Mesendoderm (in vitro differentiated cells): Measurements from ENCODE around the gene PGM5.

Experiments
- DNase-seq: peaks from one replicate; pipeline ENCODE4 v3.0.0; 2013
- H2AK5ac ChIP-seq: 2 replicates; pipeline ENCODE4 v1.6.1; 2013; ENCODE audit warnings: low read length, inconsistent platforms
- H2BK120ac ChIP-seq: 2 replicates; pipeline ENCODE4 v1.6.1; 2013; ENCODE audit warnings: low read depth, mild to moderate bottlenecking, low read length, moderate library complexity, mixed read lengths
- H2BK15ac ChIP-seq: replicated peaks from 2 replicates; pipeline ENCODE4 v1.6.1; 2013; ENCODE audit warnings: low read depth, mild to moderate bottlenecking, moderate library complexity
- H2BK5ac ChIP-seq: 2 replicates; pipeline ENCODE4 v1.6.1; 2013; ENCODE audit warnings: low read length, inconsistent platforms
- H3K18ac ChIP-seq: 2 replicates; pipeline ENCODE4 v1.6.1; 2013; ENCODE audit warnings: mild to moderate bottlenecking, low read length, mixed read lengths
- H3K23ac ChIP-seq: one replicate; pipeline ENCODE4 v1.6.1; 2013; ENCODE audit warnings: low read length
- H3K27ac ChIP-seq: 2 replicates; pipeline ENCODE4 v1.5.1; 2013; ENCODE audit warnings: low read depth, mild to moderate bottlenecking, inconsistent platforms, low read length, moderate library complexity
- H3K27me3 ChIP-seq: 2 replicates; pipeline ENCODE4 v1.6.1; 2013; ENCODE audit warnings: low read length, control low read depth, mild to moderate bottlenecking, inconsistent platforms; ENCODE audit not compliant: insufficient read depth, poor library complexity
- H3K36me3 ChIP-seq: 2 replicates; pipeline ENCODE4 v1.6.1; 2013; ENCODE audit warnings: low read length, inconsistent platforms; ENCODE audit not compliant: control insufficient read depth, insufficient read depth
- H3K4ac ChIP-seq: one replicate; pipeline ENCODE4 v1.6.1; 2013; ENCODE audit warnings: low read depth, mild to moderate bottlenecking, low read length, moderate library complexity
- H3K4me1 ChIP-seq: 2 replicates; pipeline ENCODE4 v1.6.1; 2013; ENCODE audit warnings: low read depth, low read length, inconsistent platforms; ENCODE audit not compliant: control insufficient read depth
- H3K4me2 ChIP-seq: 2 replicates; pipeline ENCODE4 v1.6.1; 2013; ENCODE audit warnings: low read length
- H3K4me3 ChIP-seq: 2 replicates; pipeline ENCODE4 v1.5.1; 2013; ENCODE audit warnings: mild to moderate bottlenecking, low read length
- H3K56ac ChIP-seq: one replicate; pipeline ENCODE4 v1.6.1; 2013; ENCODE audit warnings: low read length
- H3K79me1 ChIP-seq: 2 replicates; pipeline ENCODE4 v1.6.1; 2013; ENCODE audit warnings: low read length, inconsistent platforms
- H3K79me2 ChIP-seq: 2 replicates; pipeline ENCODE4 v1.6.1; 2013; ENCODE audit warnings: mild to moderate bottlenecking, low read length; ENCODE audit not compliant: control insufficient read depth, insufficient read depth
- H3K9ac ChIP-seq: 2 replicates; pipeline ENCODE4 v1.6.1; 2013; ENCODE audit warnings: low read length, inconsistent platforms
- H4K5ac ChIP-seq: one replicate; pipeline ENCODE4 v1.6.1; 2013; ENCODE audit warnings: low read length
- H4K8ac ChIP-seq: one replicate; pipeline ENCODE4 v1.6.1; 2013; ENCODE audit warnings: low read depth, mild to moderate bottlenecking, control low read depth, low read length, moderate library complexity
- WGBS: extraction: QIAGEN DNeasy Blood & Tissue Kit; methylation state at CpG from one replicate; pipeline ENCODE4 v1.1.7; 2013; ENCODE audit warnings: low lambda C conversion rate, missing lambda C conversion rate; ENCODE audit not compliant: insufficient coverage; ENCODE audit errors: extremely low coverage; 5-methylcytosine and 5-hydroxymethylcytosine counted together

The PGM5 gene

GRCh38 chr9:68419901-68420300 lies 63.5 kb downstream of the PGM5 start:
- no peaks in the 10 kb centered on the region for H3K79me1 ChIP-seq
- no peak overlapping the region for H2AK5ac ChIP-seq
- no peaks in the 10 kb centered on the region for H3K27me3 ChIP-seq
- no peaks in the 10 kb centered on the region for H3K79me2 ChIP-seq
- H3K9ac ChIP-seq: no peak overlapping the region
- no peak overlapping the region for H2BK120ac ChIP-seq
- no peak overlapping the region for H4K8ac ChIP-seq
- H3K27ac ChIP-seq: no peak overlapping the region
- no peak overlapping the region for H3K4me2 ChIP-seq
- H3K4ac ChIP-seq: no peak overlapping the region
- H3K4me3 ChIP-seq: no peak overlapping the region
- H4K5ac ChIP-seq: no peak overlapping the region
- no peak overlapping the region for H2BK5ac ChIP-seq
- no peak overlapping the region for H2BK15ac ChIP-seq
- H3K4me1 ChIP-seq: no peaks in the 10 kb centered on the region
- peak; percentile 7 for DNase-seq
- no peaks in the 10 kb centered on the region for H3K36me3 ChIP-seq
- no peak overlapping the region for H3K23ac ChIP-seq
- H3K18ac ChIP-seq: no peak overlapping the region
- no CpG with 5 or more reads among the region's 3 CpGs for WGBS
- no peak overlapping the region for H3K56ac ChIP-seq

- Histone ChIP-seq H3K23ac (no peak overlapping the region), H3K27ac (no peak overlapping the region)
- WGBS: no CpG with 5 or more reads among the region's 1 CpG
These were observed 70.3 kb downstream of the PGM5 start for GRCh38 chr9:68426755-68427154.

GRCh38 chr9:68427216-68427977 lies 71.0 kb downstream of the PGM5 start:
- DNase-seq: no peak
- Histone ChIP-seq H3K4me1 (no peaks in the 10 kb centered on the region), H3K27me3 (no peaks in the 10 kb centered on the region), H3K79me2 (no peaks in the 10 kb centered on the region), H3K27ac (no peak overlapping the region), H3K36me3 (no peaks in the 10 kb centered on the region), H3K56ac (no peak overlapping the region), H3K9ac (no peak overlapping the region), H3K4me3 (no peak overlapping the region), H2BK15ac (no peak overlapping the region), H4K5ac (no peak overlapping the region), H3K4me2 (no peak overlapping the region), H4K8ac (no peak overlapping the region), H3K4ac (no peak overlapping the region), H3K79me1 (no peaks in the 10 kb centered on the region), H3K23ac (no peak overlapping the region), H2AK5ac (no peak overlapping the region), H2BK120ac (no peak overlapping the region), H2BK5ac (no peak overlapping the region), H3K18ac (no peak overlapping the region)

More at GRCh38 chr9:68426755-68427154, 70.3 kb downstream of the PGM5 start:
- no peak overlapping the region for H2AK5ac ChIP-seq
- H3K79me2 ChIP-seq: no peaks in the 10 kb centered on the region
- H3K27me3 ChIP-seq: no peaks in the 10 kb centered on the region
- no peak overlapping the region for H2BK120ac ChIP-seq
- no peak overlapping the region for H4K5ac ChIP-seq
- no peaks in the 10 kb centered on the region for H3K36me3 ChIP-seq
- H3K4me3 ChIP-seq: no peak overlapping the region
- DNase-seq: no peak
- H3K79me1 ChIP-seq: no peaks in the 10 kb centered on the region
- no peaks in the 10 kb centered on the region for H3K4me1 ChIP-seq
- H3K56ac ChIP-seq: no peak overlapping the region
- no peak overlapping the region for H2BK15ac ChIP-seq
- H3K4ac ChIP-seq: no peak overlapping the region
- H3K18ac ChIP-seq: no peak overlapping the region
- H3K9ac ChIP-seq: no peak overlapping the region
- no peak overlapping the region for H4K8ac ChIP-seq
- H3K4me2 ChIP-seq: no peak overlapping the region
- H2BK5ac ChIP-seq: no peak overlapping the region

GRCh38 chr9:68428481-68428880 lies 72.1 kb downstream of the PGM5 start:
- Histone ChIP-seq H3K27ac (no peak overlapping the region), H2AK5ac (no peak overlapping the region), H3K79me2 (no peaks in the 10 kb centered on the region), H2BK120ac (no peak overlapping the region), H3K18ac (no peak overlapping the region), H3K4me3 (no peak overlapping the region), H2BK15ac (no peak overlapping the region), H4K8ac (no peak overlapping the region), H3K79me1 (no peaks in the 10 kb centered on the region), H3K56ac (no peak overlapping the region), H3K4me1 (no peaks in the 10 kb centered on the region), H3K4ac (no peak overlapping the region), H3K23ac (no peak overlapping the region), H3K4me2 (no peak overlapping the region), H4K5ac (no peak overlapping the region), H3K27me3 (no peaks in the 10 kb centered on the region), H3K36me3 (no peaks in the 10 kb centered on the region), H3K9ac (no peak overlapping the region), H2BK5ac (no peak overlapping the region)
- WGBS: no CpG with 5 or more reads among the region's 2 CpGs
- no peak for DNase-seq

GRCh38 chr9:68429631-68430030 lies 73.2 kb downstream of the PGM5 start:
- H4K5ac ChIP-seq: no peak overlapping the region
- WGBS: no CpG with 5 or more reads among the region's 2 CpGs
- no peak overlapping the region for H2BK5ac ChIP-seq
- no peak overlapping the region for H2BK120ac ChIP-seq
- no peak overlapping the region for H3K18ac ChIP-seq
- H3K27me3 ChIP-seq: no peaks in the 10 kb centered on the region
- no peak overlapping the region for H3K4ac ChIP-seq
- H3K4me1 ChIP-seq: no peaks in the 10 kb centered on the region
- no peaks in the 10 kb centered on the region for H3K36me3 ChIP-seq
- H4K8ac ChIP-seq: no peak overlapping the region
- no peaks in the 10 kb centered on the region for H3K79me1 ChIP-seq
- H3K79me2 ChIP-seq: no peaks in the 10 kb centered on the region
- no peak overlapping the region for H3K56ac ChIP-seq
- H3K4me3 ChIP-seq: no peak overlapping the region
- no peak for DNase-seq
- no peak overlapping the region for H2BK15ac ChIP-seq
- H3K27ac ChIP-seq: no peak overlapping the region
- no peak overlapping the region for H2AK5ac ChIP-seq
- no peak overlapping the region for H3K9ac ChIP-seq
- no peak overlapping the region for H3K23ac ChIP-seq
- no peak overlapping the region for H3K4me2 ChIP-seq

DNA sequence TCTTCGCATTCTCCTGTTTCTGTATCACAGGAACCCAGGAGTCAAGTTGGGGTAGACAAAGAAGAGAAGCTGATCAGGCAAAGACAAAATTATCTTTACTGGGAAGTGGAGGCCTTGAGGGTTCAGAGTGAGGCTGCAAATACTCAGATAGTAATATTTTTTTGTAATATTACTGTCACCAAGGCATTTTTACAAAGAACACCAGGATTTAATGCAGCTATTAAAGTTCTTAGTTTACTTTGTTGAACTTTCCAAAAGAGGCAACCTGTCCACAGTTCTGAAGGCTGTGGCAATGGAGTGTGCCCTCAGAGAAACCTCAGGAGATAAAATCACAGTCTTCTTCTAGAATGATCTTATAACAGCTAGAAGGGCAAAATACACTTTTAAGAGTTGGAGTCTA lies 74.9 kb downstream of the PGM5 start:
- no peak overlapping the region for H2AK5ac ChIP-seq
- H3K56ac ChIP-seq: no peak overlapping the region
- no peaks in the 10 kb centered on the region for H3K4me1 ChIP-seq
- no peaks in the 10 kb centered on the region for H3K79me1 ChIP-seq
- H4K5ac ChIP-seq: no peak overlapping the region
- no peak overlapping the region for H4K8ac ChIP-seq
- no peak overlapping the region for H3K27ac ChIP-seq
- H2BK120ac ChIP-seq: no peak overlapping the region
- H3K36me3 ChIP-seq: no peaks in the 10 kb centered on the region
- H2BK5ac ChIP-seq: no peak overlapping the region
- H3K4ac ChIP-seq: no peak overlapping the region
- H3K18ac ChIP-seq: no peak overlapping the region
- DNase-seq: no peak
- no CpG with 5 or more reads among the region's 1 CpG for WGBS
- H2BK15ac ChIP-seq: no peak overlapping the region
- no peak overlapping the region for H3K23ac ChIP-seq
- H3K27me3 ChIP-seq: no peaks in the 10 kb centered on the region
- no peaks in the 10 kb centered on the region for H3K79me2 ChIP-seq
- no peak overlapping the region for H3K4me2 ChIP-seq
- H3K4me3 ChIP-seq: no peak overlapping the region
- no peak overlapping the region for H3K9ac ChIP-seq
